GM18858 (cell line): ENCODE data around the gene DRG2.

Source experiments
- ATAC-seq: cut with Tn5 transposase; IDR thresholded peaks from one replicate; pipeline ENCODE4 v1.9.1; 2021; ENCODE audit not compliant: unreplicated experiment

DRG2 gene

DNA sequence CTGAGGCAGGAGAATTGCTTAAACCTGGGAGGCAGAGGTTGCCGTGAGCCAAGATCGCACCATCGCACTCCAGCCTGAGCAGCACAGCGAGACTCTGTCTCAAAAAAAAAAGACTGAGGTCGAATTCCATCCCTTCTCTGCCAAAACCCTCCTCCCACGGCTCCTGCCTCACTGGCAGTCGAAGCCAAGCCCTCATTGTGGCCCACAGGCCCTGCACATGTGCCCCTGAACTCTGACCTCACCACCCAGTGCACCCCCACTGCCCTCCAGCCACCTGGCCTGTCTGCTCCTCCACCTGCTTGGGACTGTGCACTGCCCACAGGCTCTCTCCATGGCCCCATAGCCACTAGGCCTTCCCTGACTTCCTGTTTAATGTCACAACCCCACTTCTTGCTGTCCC is 27.8 kb downstream of the DRG2 start:
- no peak for ATAC-seq

DNA sequence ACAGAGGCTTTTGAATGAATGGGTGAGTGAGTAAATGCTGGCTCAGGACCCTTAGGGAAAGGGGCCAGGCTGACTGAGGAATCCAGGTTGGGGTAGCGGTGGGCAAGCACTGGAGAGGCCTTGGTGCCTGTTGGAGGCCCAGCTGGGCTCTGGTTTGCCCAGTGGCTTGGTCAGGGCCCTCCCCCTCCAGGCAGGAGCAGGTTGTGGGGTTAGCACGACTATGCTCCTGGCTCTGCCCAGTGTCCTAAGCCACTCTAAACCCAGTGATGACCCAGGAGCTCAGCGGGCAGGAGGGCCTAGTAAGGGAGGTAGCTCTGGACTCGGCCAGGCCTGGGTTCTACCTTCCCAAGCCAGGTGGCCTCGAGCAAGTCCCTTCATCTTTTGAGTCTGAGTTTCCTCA is 28.3 kb downstream of the DRG2 start:
- no peak for ATAC-seq

- ATAC-seq: no peak
These were observed 29.8 kb downstream of the DRG2 start for GRCh38 chr17:18117533-18117932.

GRCh38 chr17:18117982-18118975 is 30.5 kb downstream of the DRG2 start:
- no peak for ATAC-seq

- no peak for ATAC-seq
These were observed 31.5 kb downstream of the DRG2 start for GRCh38 chr17:18119166-18119745.

DNA sequence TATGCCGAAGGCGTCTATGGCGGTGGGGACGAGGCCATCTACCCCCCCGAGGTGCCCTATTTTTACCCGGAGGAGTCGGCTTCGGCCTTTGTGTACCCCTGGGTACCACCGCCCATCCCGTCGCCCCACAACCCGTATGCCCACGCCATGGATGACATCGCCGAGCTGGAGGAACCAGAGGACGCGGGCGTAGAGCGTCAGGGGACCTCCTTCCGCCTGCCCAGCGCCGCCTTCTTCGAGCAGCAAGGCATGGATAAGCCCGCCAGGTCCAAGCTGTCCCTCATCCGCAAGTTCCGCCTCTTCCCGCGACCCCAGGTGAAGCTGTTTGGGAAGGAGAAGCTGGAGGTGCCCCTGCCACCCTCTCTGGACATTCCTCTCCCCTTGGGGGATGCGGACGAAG is 32.2 kb downstream of the DRG2 start:
- no peak for ATAC-seq

- ATAC-seq: no peak
These were observed 32.8 kb downstream of the DRG2 start for GRCh38 chr17:18120461-18121017.

DNA sequence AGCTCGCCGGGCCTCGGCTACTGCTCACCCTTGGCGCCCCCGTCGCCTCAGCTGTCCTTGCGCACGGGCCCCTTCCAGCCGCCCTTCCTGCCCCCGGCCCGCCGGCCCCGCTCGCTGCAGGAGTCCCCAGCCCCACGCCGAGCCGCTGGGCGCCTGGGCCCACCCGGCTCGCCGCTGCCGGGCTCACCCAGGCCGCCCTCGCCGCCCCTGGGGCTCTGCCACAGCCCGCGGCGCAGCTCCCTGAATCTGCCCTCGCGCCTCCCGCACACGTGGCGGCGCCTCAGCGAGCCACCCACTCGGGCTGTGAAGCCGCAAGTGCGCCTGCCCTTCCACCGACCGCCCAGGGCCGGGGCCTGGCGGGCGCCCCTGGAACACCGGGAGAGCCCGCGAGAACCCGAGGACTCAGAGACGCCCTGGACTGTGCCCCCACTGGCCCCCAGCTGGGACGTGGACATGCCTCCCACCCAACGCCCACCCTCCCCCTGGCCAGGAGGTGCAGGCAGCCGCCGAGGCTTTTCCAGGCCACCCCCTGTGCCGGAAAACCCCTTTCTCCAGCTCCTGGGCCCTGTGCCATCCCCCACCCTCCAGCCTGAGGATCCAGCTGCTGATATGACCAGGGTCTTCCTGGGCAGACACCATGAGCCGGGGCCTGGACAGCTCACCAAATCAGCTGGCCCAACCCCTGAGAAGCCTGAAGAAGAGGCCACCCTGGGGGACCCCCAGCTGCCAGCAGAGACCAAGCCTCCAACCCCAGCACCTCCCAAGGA is 33.6 kb downstream of the DRG2 start:
- ATAC-seq: no peak

- ATAC-seq: no peak
These were observed 35.4 kb downstream of the DRG2 start for GRCh38 chr17:18122990-18123753.

DNA sequence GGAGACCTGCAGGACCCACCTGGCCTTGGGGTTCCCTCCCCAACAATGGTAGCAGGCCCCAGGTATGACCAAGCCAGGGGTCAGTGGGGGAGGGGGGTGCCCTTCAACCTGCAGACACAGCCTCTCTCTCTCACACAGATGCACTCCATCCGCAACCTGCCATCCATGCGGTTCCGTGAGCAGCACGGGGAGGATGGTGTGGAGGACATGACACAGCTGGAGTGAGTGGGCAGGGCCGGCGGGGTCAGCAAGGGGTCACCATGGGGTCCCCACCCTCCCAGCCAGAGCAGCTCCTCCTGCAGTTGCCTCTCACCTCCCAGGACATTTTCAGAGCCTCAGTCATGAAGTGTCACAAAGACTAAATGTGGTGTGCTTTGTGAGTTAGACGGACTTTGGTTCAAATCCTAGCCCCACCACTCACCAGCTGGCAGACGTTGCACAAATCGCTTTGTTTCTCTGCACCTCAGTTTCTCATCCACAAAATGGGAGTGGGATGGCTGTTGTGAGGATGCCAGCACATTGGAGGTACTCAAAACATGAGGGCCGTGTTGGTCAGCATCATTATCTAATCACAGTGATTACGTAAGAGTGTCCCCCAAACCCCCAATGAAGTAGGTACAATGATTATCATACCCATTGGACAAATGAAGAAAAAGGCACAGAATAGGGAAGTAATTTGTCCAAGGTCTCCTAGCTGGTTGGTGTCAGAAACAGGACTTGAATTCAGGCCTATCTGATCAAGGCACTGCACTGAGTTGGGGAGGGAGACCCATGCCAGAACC is 36.8 kb downstream of the DRG2 start:
- ATAC-seq: no peak

DNA sequence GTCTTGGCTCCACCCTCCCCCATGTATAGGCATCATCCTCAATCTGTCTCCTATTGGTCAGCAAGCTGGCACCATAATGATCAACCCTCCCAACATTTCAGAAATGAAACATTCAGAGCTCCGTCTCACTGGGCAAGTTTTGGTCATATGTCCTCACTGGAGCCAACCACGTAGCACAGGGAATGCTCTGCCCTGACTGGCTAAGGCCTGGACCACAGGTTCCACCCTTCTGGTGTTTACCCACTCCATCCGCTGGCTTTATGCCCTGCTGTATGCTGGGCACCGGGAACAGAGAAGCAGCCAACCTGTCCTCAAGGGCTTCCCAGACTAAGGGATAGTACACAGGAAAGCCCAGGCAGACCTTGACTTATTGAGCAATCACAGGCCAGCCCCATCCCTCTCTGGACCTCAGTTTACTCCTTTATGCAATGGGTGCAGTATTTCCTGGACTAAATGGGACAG is 41.3 kb downstream of the DRG2 start:
- ATAC-seq: no peak

GRCh38 chr17:18132711-18133110 is 45.0 kb downstream of the DRG2 start:
- no peak for ATAC-seq

DNA sequence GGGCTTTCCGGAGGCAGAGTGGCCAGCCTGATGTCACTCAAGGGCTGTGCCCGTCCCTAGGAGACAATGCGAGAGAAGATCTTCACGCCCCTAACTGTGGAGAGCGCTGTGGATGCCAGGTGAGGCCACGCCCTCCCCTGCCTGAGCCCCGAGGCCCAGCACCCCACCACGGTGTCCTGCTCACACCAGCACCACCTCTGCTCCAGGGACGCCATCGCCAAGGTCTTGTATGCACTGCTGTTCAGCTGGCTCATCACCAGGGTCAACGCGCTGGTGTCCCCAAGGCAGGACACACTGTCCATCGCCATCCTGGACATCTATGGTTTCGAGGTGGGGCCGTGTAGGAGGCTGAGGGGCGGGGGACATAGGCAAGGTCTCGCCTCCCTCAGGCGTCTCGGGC is 48.6 kb downstream of the DRG2 start:
- no peak for ATAC-seq

GRCh38 chr17:18138065-18138749 is 50.5 kb downstream of the DRG2 start:
- no peak for ATAC-seq

- no peak for ATAC-seq
These were observed 51.3 kb downstream of the DRG2 start for GRCh38 chr17:18139092-18139491.

DNA sequence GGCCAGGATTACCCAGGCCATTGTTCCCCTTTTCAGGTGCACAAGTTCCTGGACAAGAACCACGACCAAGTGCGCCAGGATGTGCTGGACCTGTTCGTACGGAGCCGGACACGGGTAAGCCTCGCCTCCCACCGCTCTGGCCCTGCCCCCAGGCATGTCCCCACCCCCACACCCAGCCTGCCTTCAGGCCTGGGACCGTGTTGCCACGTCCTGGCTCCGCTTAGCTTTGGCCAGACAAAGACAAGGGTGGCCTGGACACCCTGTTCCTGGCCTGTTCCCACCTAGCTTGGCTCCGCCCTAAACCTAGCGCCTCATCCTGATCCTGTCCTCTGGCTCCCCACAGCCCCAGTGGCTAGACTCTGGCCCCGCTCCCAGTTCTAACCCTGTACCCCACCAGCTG is 51.8 kb downstream of the DRG2 start:
- ATAC-seq: no peak

GRCh38 chr17:18139949-18140348 is 52.2 kb downstream of the DRG2 start:
- ATAC-seq: no peak

DNA sequence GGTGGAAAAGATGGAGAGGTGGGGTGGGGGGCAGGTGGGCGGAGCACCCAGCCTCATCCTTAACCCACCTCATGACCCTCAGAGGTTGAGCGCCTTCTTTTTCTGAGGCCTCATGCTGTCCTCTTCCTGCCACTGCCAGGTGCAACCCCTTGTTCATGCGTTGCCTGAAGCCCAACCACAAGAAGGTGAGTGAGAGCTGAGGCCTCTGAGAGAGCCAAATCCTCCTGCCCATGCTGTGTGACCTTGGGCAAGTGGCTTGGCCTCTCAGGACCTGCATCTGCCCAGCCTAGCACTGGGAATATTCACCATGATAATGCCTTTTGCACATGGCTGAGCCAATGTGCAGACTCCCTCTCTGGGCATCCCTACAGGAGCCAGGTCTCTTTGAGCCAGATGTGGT is 52.9 kb downstream of the DRG2 start:
- no peak for ATAC-seq

DNA sequence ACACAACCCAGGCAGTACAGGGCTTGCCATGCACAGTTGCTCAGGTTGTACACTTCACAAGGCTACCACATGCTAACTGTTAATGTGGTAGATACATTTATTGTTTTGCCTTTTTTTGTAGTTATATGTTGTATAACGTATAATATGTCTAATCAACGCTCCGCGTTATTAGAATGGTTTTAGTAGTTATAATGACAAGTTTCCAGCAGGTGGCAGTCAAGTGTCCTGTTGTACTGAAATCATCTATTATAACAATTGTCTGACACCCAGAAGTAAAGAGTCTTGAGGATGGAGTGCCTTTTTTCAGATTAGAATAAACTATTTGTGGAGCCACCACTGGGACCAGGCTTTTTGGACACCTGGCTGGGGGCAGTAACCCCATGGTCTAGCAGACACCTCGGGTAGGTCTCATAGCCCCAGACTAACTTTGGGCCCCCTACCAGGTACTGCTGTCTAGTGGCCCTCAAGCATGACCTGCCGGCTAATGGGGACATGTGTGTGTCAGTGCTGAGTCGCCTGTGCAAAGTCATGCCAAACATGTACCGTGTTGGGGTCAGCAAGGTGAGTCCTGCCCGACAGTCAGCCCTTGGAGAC is 53.6 kb downstream of the DRG2 start:
- no peak for ATAC-seq
